Measurements from ENCODE around the gene PLPPR3. TPM values are rescaled to one million over a fixed set of nuclear protein-coding genes. Genes with fewer than 3 reads are reported as not detected.
A peak's percentile ranks its signal among the peaks of the same experiment; 100 is the strongest.

The PLPPR3 gene
- polyA plus RNA-seq, 1 donor, result 5.2 TPM

GRCh38 chr19:765179-765738 is 56.5 kb downstream of the PLPPR3 start:
- WGBS (ENCODE audit: insufficient coverage, low lambda C conversion rate), result no CpG with 5 or more reads among the region's 7 CpGs
- H3K27me3 ChIP-seq (ENCODE audit: control insufficient read depth, insufficient read depth, low read length), result no peaks in the 10 kb centered on the region
- H3K9me3 ChIP-seq (ENCODE audit: control insufficient read depth, low read depth, low read length), result no peaks in the 10 kb centered on the region
- no peaks in the 10 kb centered on the region for H3K4me1 ChIP-seq (ENCODE audit: control insufficient read depth, insufficient read depth, low read length)
- no peak overlapping the region for H3K27ac ChIP-seq (ENCODE audit: low read length)
- H3K36me3 ChIP-seq (ENCODE audit: control insufficient read depth, insufficient read depth, low read length), result peaks cover 45% of the 10 kb centered on the region
- peak in 1 of 2 donors; percentile 41 for DNase-seq
- H3K4me3 ChIP-seq (ENCODE audit: low read length), result no peak overlapping the region

DNA sequence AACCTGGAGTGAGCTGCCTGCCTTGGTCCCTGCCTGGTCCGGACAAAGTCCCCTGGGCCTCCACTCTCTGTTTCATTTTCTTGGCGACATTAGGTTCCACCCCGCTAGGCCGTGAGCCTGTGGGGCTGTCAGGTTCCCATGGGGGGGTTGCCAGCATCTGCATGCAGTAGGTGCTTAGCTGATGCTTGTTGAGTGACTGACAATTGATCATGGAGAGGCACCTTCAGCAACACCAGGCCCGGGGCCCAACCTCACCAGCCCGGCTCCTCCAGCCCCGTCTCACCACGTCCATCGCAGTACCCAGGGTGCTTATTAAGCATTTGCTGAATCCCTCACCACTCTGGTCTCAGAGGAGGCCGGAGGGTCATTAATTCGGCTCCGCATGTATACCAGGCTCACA is 57.5 kb downstream of the PLPPR3 start:
- DNase-seq, result no peak
- no peaks in the 10 kb centered on the region for H3K27me3 ChIP-seq (ENCODE audit: control insufficient read depth, insufficient read depth, low read length)
- peaks cover 51% of the 10 kb centered on the region for H3K36me3 ChIP-seq (ENCODE audit: control insufficient read depth, insufficient read depth, low read length)
- H3K4me3 ChIP-seq (ENCODE audit: low read length), result no peak overlapping the region
- no peaks in the 10 kb centered on the region for H3K4me1 ChIP-seq (ENCODE audit: control insufficient read depth, insufficient read depth, low read length)
- H3K27ac ChIP-seq (ENCODE audit: low read length), result peak overlapping the region; percentile 6
- no peaks in the 10 kb centered on the region for H3K9me3 ChIP-seq (ENCODE audit: control insufficient read depth, low read depth, low read length)
- no CpG with 5 or more reads among the region's 12 CpGs for WGBS (ENCODE audit: insufficient coverage, low lambda C conversion rate)

DNA sequence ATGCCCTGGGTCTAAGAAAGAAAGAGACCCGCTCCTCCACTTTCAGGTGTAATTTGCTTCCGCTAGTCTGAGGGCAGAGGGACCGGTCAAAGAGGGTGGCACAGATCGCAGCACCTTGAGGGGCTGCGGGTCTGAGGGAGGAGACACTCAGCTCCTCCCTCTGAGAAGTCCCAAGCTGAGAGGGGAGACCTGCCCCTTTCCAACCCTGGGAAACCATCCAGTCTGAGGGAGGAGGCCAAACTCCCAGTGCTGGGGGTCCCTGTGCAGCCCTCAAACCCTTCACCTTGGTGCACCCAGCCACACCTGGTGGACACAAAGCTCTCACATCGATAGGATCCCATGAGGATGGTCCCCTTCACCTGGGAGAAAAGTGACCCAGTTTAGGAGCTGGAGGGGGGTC is 57.9 kb downstream of the PLPPR3 start:
- WGBS (ENCODE audit: insufficient coverage, low lambda C conversion rate), result no CpG with 5 or more reads among the region's 6 CpGs
- Histone ChIP-seq H3K27me3 (ENCODE audit: control insufficient read depth, insufficient read depth, low read length) (no peaks in the 10 kb centered on the region), H3K4me1 (ENCODE audit: control insufficient read depth, insufficient read depth, low read length) (no peaks in the 10 kb centered on the region), H3K27ac (ENCODE audit: low read length) (no peak overlapping the region), H3K9me3 (ENCODE audit: control insufficient read depth, low read depth, low read length) (no peaks in the 10 kb centered on the region), H3K4me3 (ENCODE audit: low read length) (no peak overlapping the region), H3K36me3 (ENCODE audit: control insufficient read depth, insufficient read depth, low read length) (peaks cover 51% of the 10 kb centered on the region)
- no peak for DNase-seq

GRCh38 chr19:763181-763580 is 58.6 kb downstream of the PLPPR3 start:
- Histone ChIP-seq H3K4me3 (ENCODE audit: low read length) (no peak overlapping the region), H3K36me3 (ENCODE audit: control insufficient read depth, insufficient read depth, low read length) (peaks cover 58% of the 10 kb centered on the region), H3K27ac (ENCODE audit: low read length) (no peak overlapping the region), H3K27me3 (ENCODE audit: control insufficient read depth, insufficient read depth, low read length) (no peaks in the 10 kb centered on the region), H3K9me3 (ENCODE audit: control insufficient read depth, low read depth, low read length) (peaks cover 5% of the 10 kb centered on the region), H3K4me1 (ENCODE audit: control insufficient read depth, insufficient read depth, low read length) (no peaks in the 10 kb centered on the region)
- WGBS (ENCODE audit: insufficient coverage, low lambda C conversion rate), result no CpG with 5 or more reads among the region's 10 CpGs
- no peak for DNase-seq

Other genes starting within 250 kb of the PLPPR3 start
- 388 TPM for gene BSG, start 249.4 kb downstream of the PLPPR3 start, polyA plus RNA-seq
- gene HCN2, start 232.1 kb downstream of the PLPPR3 start, polyA plus RNA-seq, result 0.76 TPM
- 62.1 TPM for gene POLRMT, start 188.4 kb downstream of the PLPPR3 start, polyA plus RNA-seq
- gene FGF22, start 182.1 kb downstream of the PLPPR3 start, polyA plus RNA-seq, result 0.24 TPM
- 41.4 TPM for gene RNF126, start 158.7 kb downstream of the PLPPR3 start, polyA plus RNA-seq
- gene FSTL3, start 145.6 kb downstream of the PLPPR3 start, polyA plus RNA-seq, result 32.9 TPM
- 1.1 TPM for gene PRSS57, start 126.5 kb downstream of the PLPPR3 start, polyA plus RNA-seq
- gene PALM, start 113.0 kb downstream of the PLPPR3 start, polyA plus RNA-seq, result 29.2 TPM
- gene MISP, start 70.8 kb downstream of the PLPPR3 start, polyA plus RNA-seq, result 200 TPM
- 240 TPM for gene PTBP1, start 24.5 kb downstream of the PLPPR3 start, polyA plus RNA-seq
- gene AZU1, start 5.9 kb upstream of the PLPPR3 start, polyA plus RNA-seq, result 0.33 TPM
- gene PRTN3, start 19.0 kb upstream of the PLPPR3 start, polyA plus RNA-seq, result 0.22 TPM
- 0.09 TPM for gene ELANE, start 30.3 kb upstream of the PLPPR3 start, polyA plus RNA-seq
- gene CFD, start 37.7 kb upstream of the PLPPR3 start, polyA plus RNA-seq, result 6.1 TPM
- gene MED16, start 71.2 kb upstream of the PLPPR3 start, polyA plus RNA-seq, result 41.7 TPM
- not detected for gene RNU6-9, start 71.5 kb upstream of the PLPPR3 start, polyA plus RNA-seq
- 44.0 TPM for gene R3HDM4, start 91.3 kb upstream of the PLPPR3 start, polyA plus RNA-seq
- gene KISS1R, start 95.4 kb upstream of the PLPPR3 start, polyA plus RNA-seq, result 0.33 TPM
- gene ARID3A, start 104.1 kb upstream of the PLPPR3 start, polyA plus RNA-seq, result 187 TPM
- 33.7 TPM for gene WDR18, start 162.4 kb upstream of the PLPPR3 start, polyA plus RNA-seq
- 0.22 TPM for gene GRIN3B, start 178.5 kb upstream of the PLPPR3 start, polyA plus RNA-seq
- gene TMEM259, start 199.2 kb upstream of the PLPPR3 start, polyA plus RNA-seq, result 144 TPM
- gene RNU6-2, start 199.6 kb upstream of the PLPPR3 start, polyA plus RNA-seq, result not detected
- gene CNN2, start 204.7 kb upstream of the PLPPR3 start, polyA plus RNA-seq, result 31.5 TPM
- 5.7 TPM for gene ABCA7, start 218.2 kb upstream of the PLPPR3 start, polyA plus RNA-seq
- 14.0 TPM for gene ARHGAP45, start 245.2 kb upstream of the PLPPR3 start, polyA plus RNA-seq

Data from large intestine (tissue), 3 donors.